Mesendoderm (in vitro differentiated cells): ENCODE data around the gene SLC4A1.

Source experiments
- DNase-seq: peaks from one replicate; pipeline ENCODE4 v3.0.0; 2013
- H2AK5ac ChIP-seq: 2 replicates; pipeline ENCODE4 v1.6.1; 2013; ENCODE audit warnings: low read length, inconsistent platforms
- H2BK120ac ChIP-seq: 2 replicates; pipeline ENCODE4 v1.6.1; 2013; ENCODE audit warnings: low read depth, mild to moderate bottlenecking, low read length, moderate library complexity, mixed read lengths
- H2BK15ac ChIP-seq: replicated peaks from 2 replicates; pipeline ENCODE4 v1.6.1; 2013; ENCODE audit warnings: low read depth, mild to moderate bottlenecking, moderate library complexity
- H2BK5ac ChIP-seq: 2 replicates; pipeline ENCODE4 v1.6.1; 2013; ENCODE audit warnings: low read length, inconsistent platforms
- H3K18ac ChIP-seq: 2 replicates; pipeline ENCODE4 v1.6.1; 2013; ENCODE audit warnings: mild to moderate bottlenecking, low read length, mixed read lengths
- H3K23ac ChIP-seq: one replicate; pipeline ENCODE4 v1.6.1; 2013; ENCODE audit warnings: low read length
- H3K27ac ChIP-seq: 2 replicates; pipeline ENCODE4 v1.5.1; 2013; ENCODE audit warnings: low read depth, mild to moderate bottlenecking, inconsistent platforms, low read length, moderate library complexity
- H3K27me3 ChIP-seq: 2 replicates; pipeline ENCODE4 v1.6.1; 2013; ENCODE audit warnings: low read length, control low read depth, mild to moderate bottlenecking, inconsistent platforms; ENCODE audit not compliant: insufficient read depth, poor library complexity
- H3K36me3 ChIP-seq: 2 replicates; pipeline ENCODE4 v1.6.1; 2013; ENCODE audit warnings: low read length, inconsistent platforms; ENCODE audit not compliant: control insufficient read depth, insufficient read depth
- H3K4ac ChIP-seq: one replicate; pipeline ENCODE4 v1.6.1; 2013; ENCODE audit warnings: low read depth, mild to moderate bottlenecking, low read length, moderate library complexity
- H3K4me1 ChIP-seq: 2 replicates; pipeline ENCODE4 v1.6.1; 2013; ENCODE audit warnings: low read depth, low read length, inconsistent platforms; ENCODE audit not compliant: control insufficient read depth
- H3K4me2 ChIP-seq: 2 replicates; pipeline ENCODE4 v1.6.1; 2013; ENCODE audit warnings: low read length
- H3K4me3 ChIP-seq: 2 replicates; pipeline ENCODE4 v1.5.1; 2013; ENCODE audit warnings: mild to moderate bottlenecking, low read length
- H3K56ac ChIP-seq: one replicate; pipeline ENCODE4 v1.6.1; 2013; ENCODE audit warnings: low read length
- H3K79me1 ChIP-seq: 2 replicates; pipeline ENCODE4 v1.6.1; 2013; ENCODE audit warnings: low read length, inconsistent platforms
- H3K79me2 ChIP-seq: 2 replicates; pipeline ENCODE4 v1.6.1; 2013; ENCODE audit warnings: mild to moderate bottlenecking, low read length; ENCODE audit not compliant: control insufficient read depth, insufficient read depth
- H3K9ac ChIP-seq: 2 replicates; pipeline ENCODE4 v1.6.1; 2013; ENCODE audit warnings: low read length, inconsistent platforms
- H4K5ac ChIP-seq: one replicate; pipeline ENCODE4 v1.6.1; 2013; ENCODE audit warnings: low read length
- H4K8ac ChIP-seq: one replicate; pipeline ENCODE4 v1.6.1; 2013; ENCODE audit warnings: low read depth, mild to moderate bottlenecking, control low read depth, low read length, moderate library complexity
- whole genome bisulfite sequencing: extraction: QIAGEN DNeasy Blood & Tissue Kit; methylation state at CpG from one replicate; pipeline ENCODE4 v1.1.7; 2013; ENCODE audit warnings: low lambda C conversion rate, missing lambda C conversion rate; ENCODE audit not compliant: insufficient coverage; ENCODE audit errors: extremely low coverage; 5-methylcytosine and 5-hydroxymethylcytosine counted together

SLC4A1 gene

DNA sequence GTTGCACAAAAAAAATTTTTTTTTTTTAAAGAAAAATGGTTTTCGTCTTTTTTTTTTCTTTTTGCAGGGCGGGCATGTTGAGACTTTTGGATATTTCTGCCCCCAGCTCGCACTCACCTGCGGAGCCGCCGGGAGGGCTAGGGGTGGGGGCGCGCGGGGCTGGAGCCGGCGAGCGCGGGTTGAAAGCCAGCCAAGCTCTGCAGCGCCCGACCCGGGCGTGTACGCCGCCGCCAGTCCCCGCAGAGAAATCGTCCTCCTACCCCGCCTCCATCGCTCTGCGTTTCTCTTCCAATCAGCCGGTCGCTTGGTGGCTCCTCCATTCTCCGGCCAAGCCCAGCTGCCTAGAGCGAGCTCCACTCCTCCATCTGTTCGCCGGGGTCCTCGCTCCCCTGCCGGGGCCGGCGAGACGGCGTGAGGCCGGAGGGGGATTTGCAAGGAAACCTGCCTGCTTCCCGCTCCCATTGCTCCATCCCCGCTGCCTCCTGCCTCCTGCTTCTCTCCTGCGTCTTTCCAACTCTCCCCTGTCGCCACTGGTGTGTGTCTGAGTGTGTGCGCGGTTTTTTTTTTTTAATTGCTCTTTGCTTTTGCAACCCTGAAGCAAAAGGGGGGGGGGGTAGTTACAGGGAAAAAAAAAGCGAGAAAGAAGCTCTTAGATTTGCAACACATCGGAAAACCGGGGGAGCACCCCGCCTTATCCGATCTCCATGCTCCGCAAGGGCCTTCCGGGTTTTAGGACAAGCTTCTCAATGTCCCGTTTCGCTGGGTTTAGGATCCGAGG lies 46.7 kb downstream of the SLC4A1 start:
- no peak overlapping the region for H4K5ac ChIP-seq
- peak overlapping the region; percentile 97 for H3K9ac ChIP-seq
- H3K27me3 ChIP-seq = no peaks in the 10 kb centered on the region
- H3K4me2 ChIP-seq = peak overlapping the region; percentile 54
- H3K4me3 ChIP-seq = peak overlapping the region; percentile 65
- no peaks in the 10 kb centered on the region for H3K4me1 ChIP-seq
- no CpG with 5 or more reads among the region's 54 CpGs for WGBS
- no peak overlapping the region for H3K23ac ChIP-seq
- H2BK15ac ChIP-seq = no peak overlapping the region
- DNase-seq = peak; percentile 94
- H3K18ac ChIP-seq = peak overlapping the region; percentile 99
- peak overlapping the region; percentile 62 for H2BK120ac ChIP-seq
- H3K79me2 ChIP-seq = peaks cover 25% of the 10 kb centered on the region
- peaks cover 6% of the 10 kb centered on the region for H3K36me3 ChIP-seq
- H4K8ac ChIP-seq = no peak overlapping the region
- peak overlapping the region; percentile 49 for H2BK5ac ChIP-seq
- H3K79me1 ChIP-seq = peaks cover 11% of the 10 kb centered on the region
- peak overlapping the region; percentile 97 for H3K56ac ChIP-seq
- peak overlapping the region; percentile 96 for H3K27ac ChIP-seq
- H2AK5ac ChIP-seq = no peak overlapping the region
- peak overlapping the region; percentile 97 for H3K4ac ChIP-seq

DNA sequence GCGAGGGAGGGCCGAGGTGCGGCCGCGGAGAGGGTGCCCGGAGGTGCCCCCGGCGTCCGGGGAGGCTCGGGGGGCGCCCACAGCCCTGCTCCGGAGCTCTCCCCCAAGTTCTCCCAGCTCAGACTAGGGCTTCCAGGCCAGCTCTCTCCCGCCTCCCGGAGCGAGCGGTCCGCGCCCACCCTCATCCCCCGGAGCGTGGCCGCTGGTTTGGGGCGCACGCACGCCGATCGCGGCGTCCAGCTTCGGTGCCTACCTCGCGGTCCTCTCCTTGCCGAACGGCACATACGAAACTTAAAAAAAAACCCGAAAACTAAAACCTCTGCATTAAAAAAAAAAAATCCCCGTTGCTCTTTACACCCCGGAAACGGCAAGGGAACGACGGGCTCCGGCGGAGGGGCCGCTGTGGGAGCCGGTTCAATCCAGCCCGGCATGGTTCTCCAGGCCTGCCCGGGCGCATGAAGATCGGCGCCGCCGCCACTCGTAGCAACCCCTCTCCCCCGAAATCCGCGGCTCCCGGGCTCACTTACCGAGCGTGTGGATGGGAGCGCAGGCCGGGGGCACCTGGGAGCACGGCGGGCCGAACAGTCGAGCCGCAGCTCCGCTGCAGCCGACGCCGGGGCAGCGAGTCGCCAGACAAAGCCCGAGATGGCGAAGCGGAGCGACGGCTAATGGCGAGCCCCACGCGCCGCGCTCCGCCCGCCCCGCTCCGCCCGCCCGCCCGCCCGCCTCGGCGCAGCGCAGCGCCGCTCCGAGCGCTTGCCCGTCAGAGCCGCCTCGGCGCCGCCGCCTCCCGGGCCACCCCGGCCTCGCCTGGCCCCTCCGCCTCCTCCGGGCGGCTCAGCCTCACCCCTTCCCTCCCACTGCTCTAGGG lies 47.5 kb downstream of the SLC4A1 start:
- H3K9ac ChIP-seq = peak overlapping the region; percentile 97
- peak overlapping the region; percentile 56 for H3K4me2 ChIP-seq
- peak overlapping the region; percentile 81 for H2BK5ac ChIP-seq
- H2BK120ac ChIP-seq = peak overlapping the region; percentile 83
- H3K79me2 ChIP-seq = peaks cover 25% of the 10 kb centered on the region
- no peak overlapping the region for H4K5ac ChIP-seq
- H3K4me3 ChIP-seq = peak overlapping the region; percentile 84
- peak overlapping the region; percentile 97 for H3K56ac ChIP-seq
- peak; percentile 59 for DNase-seq
- H4K8ac ChIP-seq = peak overlapping the region; percentile 91
- peak overlapping the region; percentile 97 for H3K4ac ChIP-seq
- H2AK5ac ChIP-seq = no peak overlapping the region
- H3K23ac ChIP-seq = peak overlapping the region; percentile 90
- WGBS = no CpG with 5 or more reads among the region's 108 CpGs
- no peaks in the 10 kb centered on the region for H3K4me1 ChIP-seq
- peaks cover 13% of the 10 kb centered on the region for H3K79me1 ChIP-seq
- peaks cover 8% of the 10 kb centered on the region for H3K36me3 ChIP-seq
- H3K27ac ChIP-seq = peak overlapping the region; percentile 96
- H3K18ac ChIP-seq = peak overlapping the region; percentile 99
- H2BK15ac ChIP-seq = no peak overlapping the region
- H3K27me3 ChIP-seq = no peaks in the 10 kb centered on the region

DNA sequence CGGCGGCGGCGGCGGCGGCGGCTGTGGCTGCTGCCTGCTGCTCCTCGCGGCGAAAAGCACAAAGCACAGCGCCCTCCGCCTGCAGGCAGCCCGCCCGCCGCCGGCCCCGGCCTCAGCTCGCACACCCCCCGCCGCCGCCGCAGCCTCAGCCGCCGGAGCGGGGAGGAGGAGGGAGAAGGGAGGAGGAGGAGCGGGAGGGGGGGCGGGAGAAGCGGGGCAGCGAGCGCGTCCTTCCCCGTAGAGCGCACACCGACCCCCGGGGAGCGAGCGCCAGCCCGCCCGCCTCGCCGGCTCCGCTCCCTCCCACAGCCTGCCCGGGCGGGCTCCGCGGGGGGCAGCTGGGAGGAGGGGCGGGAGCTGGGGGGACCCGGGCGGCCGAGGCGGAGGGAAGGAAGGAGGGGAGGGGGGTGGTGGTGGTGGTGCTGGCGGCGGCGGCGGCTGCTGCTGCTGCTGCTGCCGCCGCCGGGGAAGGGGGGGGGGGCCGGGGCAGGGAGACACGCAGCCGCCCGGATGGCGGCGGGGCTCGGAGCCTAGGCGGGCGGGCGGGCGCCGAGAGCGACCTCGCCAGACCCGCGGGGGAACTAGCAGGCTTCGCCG lies 48.2 kb downstream of the SLC4A1 start, which contains the start of gene UBTF:
TSS of gene UBTF (minus strand) at position 60 of the 597 bp plus-strand sequence. CDS start 1,446 bp downstream, outside the sequence.
- H2BK15ac ChIP-seq = no peak within 1 kb of the TSS
- H3K4me2 ChIP-seq = peak within 1 kb of the TSS; percentile 56
- H2AK5ac ChIP-seq = no peak within 1 kb of the TSS
- peak within 1 kb of the TSS; percentile 99 for H3K27ac ChIP-seq
- peak within 1 kb of the TSS; percentile 83 for H2BK120ac ChIP-seq
- H4K8ac ChIP-seq = peak within 1 kb of the TSS; percentile 92
- peak within 1 kb of the TSS; percentile 90 for H3K23ac ChIP-seq
- no peak within 1 kb of the TSS for H4K5ac ChIP-seq
- peaks cover 13% of the 10 kb centered on the region for H3K36me3 ChIP-seq
- peak within 1 kb of the TSS; percentile 99 for H3K18ac ChIP-seq
- H3K4ac ChIP-seq = peak within 1 kb of the TSS; percentile 97
- peak within 1 kb of the TSS; percentile 84 for H3K4me3 ChIP-seq
- H3K79me2 ChIP-seq = peaks cover 25% of the 10 kb centered on the region
- peak within 1 kb of the TSS; percentile 81 for H2BK5ac ChIP-seq
- H3K79me1 ChIP-seq = peaks cover 13% of the 10 kb centered on the region
- peak; percentile 87 for DNase-seq
- WGBS = no CpG with 5 or more reads among the region's 76 CpGs
- H3K4me1 ChIP-seq = no peaks in the 10 kb centered on the region
- no peaks in the 10 kb centered on the region for H3K27me3 ChIP-seq
- peak within 1 kb of the TSS; percentile 97 for H3K9ac ChIP-seq
- H3K56ac ChIP-seq = peak within 1 kb of the TSS; percentile 97

DNA sequence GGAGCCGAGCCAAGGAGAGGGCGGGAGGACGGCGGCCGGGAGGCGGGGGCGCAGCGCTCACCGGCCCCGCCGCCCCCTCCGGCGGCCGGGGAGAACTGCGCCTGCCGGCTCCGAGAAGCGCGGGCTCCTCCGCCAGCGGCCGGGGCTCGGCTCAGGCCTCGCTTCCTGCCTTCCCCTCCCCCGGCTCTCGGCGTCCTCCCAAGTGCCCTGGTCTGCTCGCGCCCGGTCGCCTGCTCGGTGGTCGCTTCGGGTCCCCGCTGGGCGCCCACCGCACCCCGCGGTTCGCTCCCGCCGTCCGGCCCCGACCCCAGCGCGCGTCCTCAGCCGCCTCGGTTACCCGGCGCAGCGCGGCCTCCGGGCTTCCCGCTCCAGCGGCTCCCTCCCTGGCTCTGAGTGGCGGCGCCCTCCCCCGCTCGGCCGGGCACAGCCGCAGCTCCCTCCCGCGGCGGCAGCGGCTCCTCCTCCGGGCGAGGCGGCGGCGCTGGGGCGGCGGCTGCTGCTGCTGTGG lies 48.8 kb downstream of the SLC4A1 start:
- peak overlapping the region; percentile 99 for H3K27ac ChIP-seq
- H3K36me3 ChIP-seq = peaks cover 16% of the 10 kb centered on the region
- H3K4me1 ChIP-seq = no peaks in the 10 kb centered on the region
- no peak overlapping the region for H2BK15ac ChIP-seq
- peaks cover 14% of the 10 kb centered on the region for H3K79me1 ChIP-seq
- peak overlapping the region; percentile 73 for H2BK5ac ChIP-seq
- H3K18ac ChIP-seq = peak overlapping the region; percentile 99
- H4K5ac ChIP-seq = no peak overlapping the region
- H3K27me3 ChIP-seq = no peaks in the 10 kb centered on the region
- peak overlapping the region; percentile 94 for H3K56ac ChIP-seq
- H3K79me2 ChIP-seq = peaks cover 25% of the 10 kb centered on the region
- peak overlapping the region; percentile 97 for H3K4ac ChIP-seq
- peak overlapping the region; percentile 94 for H3K9ac ChIP-seq
- peak; percentile 79 for DNase-seq
- peak overlapping the region; percentile 86 for H3K23ac ChIP-seq
- no peak overlapping the region for H3K4me2 ChIP-seq
- H3K4me3 ChIP-seq = peak overlapping the region; percentile 73
- peak overlapping the region; percentile 92 for H4K8ac ChIP-seq
- no peak overlapping the region for H2AK5ac ChIP-seq
- H2BK120ac ChIP-seq = peak overlapping the region; percentile 83
- WGBS = no CpG with 5 or more reads among the region's 73 CpGs

DNA sequence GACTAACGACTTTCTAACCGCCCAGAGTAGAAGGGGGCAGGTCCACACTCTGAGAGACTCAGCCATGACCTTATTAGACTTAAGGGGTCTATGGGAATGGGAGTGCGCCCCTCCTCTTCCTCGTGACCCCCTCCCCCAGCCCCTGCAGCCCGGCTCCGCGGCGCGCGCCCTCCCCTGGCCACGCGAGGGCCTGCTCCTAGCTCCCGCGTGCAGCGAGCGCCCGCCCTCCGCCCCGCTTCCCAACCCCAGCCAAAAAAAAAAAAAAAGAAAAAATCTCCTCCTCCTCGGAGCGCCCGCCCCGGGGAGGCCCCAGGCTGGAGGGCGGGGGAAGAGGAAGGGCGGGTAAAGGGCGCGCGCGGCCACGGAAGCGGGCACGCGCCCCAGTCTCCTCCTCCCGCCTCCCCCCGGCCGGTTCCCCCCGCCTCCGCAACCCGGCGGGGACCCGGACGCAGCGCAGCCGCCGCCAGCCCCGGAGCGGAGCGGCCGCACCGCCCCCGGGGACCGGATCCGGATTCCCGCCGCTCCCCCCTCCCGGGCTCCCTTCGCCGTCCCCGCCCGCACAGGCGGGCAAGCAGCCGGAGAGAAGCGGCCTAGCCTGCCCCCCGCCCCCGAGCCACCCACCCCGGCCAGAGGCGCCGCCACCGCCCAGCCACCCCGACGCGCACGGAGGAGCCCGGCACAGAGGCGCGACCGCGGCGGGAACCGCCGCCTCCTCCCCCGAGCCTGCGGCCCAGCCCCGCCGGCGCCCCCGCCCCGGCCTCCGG lies 49.4 kb downstream of the SLC4A1 start:
- Histone ChIP-seq H4K8ac (peak overlapping the region; percentile 92), H3K18ac (peak overlapping the region; percentile 99), H3K4me2 (peak overlapping the region; percentile 32), H4K5ac (no peak overlapping the region), H3K27me3 (no peaks in the 10 kb centered on the region), H2BK15ac (no peak overlapping the region), H3K4me1 (no peaks in the 10 kb centered on the region), H2BK5ac (no peak overlapping the region), H3K56ac (peak overlapping the region; percentile 94), H3K4ac (peak overlapping the region; percentile 97), H3K36me3 (peaks cover 16% of the 10 kb centered on the region), H3K23ac (no peak overlapping the region), H3K4me3 (peak overlapping the region; percentile 73), H3K79me2 (peaks cover 25% of the 10 kb centered on the region), H3K9ac (peak overlapping the region; percentile 94), H2BK120ac (peak overlapping the region; percentile 83), H2AK5ac (no peak overlapping the region), H3K27ac (peak overlapping the region; percentile 99), H3K79me1 (peaks cover 14% of the 10 kb centered on the region)
- DNase-seq = peak; percentile 94
- no CpG with 5 or more reads among the region's 89 CpGs for WGBS
